Thyroid gland (tissue), 4 donors: ENCODE measurements around the gene CD320.

ENCODE experiments used
- POLR2A ChIP-seq, 2 donors: fragments of 450-650 bp; IDR thresholded peaks; one replicate each; pipeline ENCODE4 v1.6.1; 2017; ENCODE audit warnings: antibody characterized with exemption in 2 of 2, mild to moderate bottlenecking in 2 of 2, moderate library complexity in 1 of 2
- TF ChIP-seq, protein P1 (sequence below), 6 experiments: fragments of 200-600 bp in 3 of 6; fragments of 450-650 bp in 3 of 6; sonication (generic) in 3 of 6; IDR thresholded peaks; one replicate each; pipeline ENCODE4 v1.5.1; 2016 to 2019; ENCODE audit warnings: antibody characterized with exemption in 6 of 6, mild to moderate bottlenecking in 2 of 6, inconsistent platforms in 1 of 6, moderate library complexity in 1 of 6

DNA sequence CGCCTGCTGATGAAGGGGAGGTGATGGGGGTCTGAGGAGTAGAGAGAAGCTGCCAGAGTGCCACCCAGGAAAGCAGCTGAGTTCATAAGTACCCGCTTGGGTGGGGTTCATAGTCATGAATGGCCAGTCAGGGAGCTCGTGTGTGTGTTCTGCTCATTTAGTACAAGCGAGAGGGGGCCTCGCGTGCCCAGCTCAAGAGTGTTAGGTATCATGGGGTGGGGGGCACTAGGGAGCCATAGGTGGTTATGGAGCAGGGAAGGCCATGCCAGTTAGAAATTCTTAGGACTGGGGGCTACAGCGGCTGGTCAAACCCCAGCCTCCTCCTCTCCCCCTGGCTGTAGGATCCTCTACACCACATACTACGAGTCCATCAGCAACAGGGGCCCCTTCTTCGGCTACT lies 46.8 kb downstream of the CD320 start:
- TF ChIP-seq, protein P1, sequence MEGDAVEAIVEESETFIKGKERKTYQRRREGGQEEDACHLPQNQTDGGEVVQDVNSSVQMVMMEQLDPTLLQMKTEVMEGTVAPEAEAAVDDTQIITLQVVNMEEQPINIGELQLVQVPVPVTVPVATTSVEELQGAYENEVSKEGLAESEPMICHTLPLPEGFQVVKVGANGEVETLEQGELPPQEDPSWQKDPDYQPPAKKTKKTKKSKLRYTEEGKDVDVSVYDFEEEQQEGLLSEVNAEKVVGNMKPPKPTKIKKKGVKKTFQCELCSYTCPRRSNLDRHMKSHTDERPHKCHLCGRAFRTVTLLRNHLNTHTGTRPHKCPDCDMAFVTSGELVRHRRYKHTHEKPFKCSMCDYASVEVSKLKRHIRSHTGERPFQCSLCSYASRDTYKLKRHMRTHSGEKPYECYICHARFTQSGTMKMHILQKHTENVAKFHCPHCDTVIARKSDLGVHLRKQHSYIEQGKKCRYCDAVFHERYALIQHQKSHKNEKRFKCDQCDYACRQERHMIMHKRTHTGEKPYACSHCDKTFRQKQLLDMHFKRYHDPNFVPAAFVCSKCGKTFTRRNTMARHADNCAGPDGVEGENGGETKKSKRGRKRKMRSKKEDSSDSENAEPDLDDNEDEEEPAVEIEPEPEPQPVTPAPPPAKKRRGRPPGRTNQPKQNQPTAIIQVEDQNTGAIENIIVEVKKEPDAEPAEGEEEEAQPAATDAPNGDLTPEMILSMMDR (IDR thresholded peaks at IDR 0.05): no peak
- TF ChIP-seq POLR2A (IDR thresholded peaks at IDR 0.05): no peak
